Upper lobe of left lung (tissue), 4 donors: ENCODE results near the gene FOXA1.

Source experiments
- CTCF ChIP-seq, 6 experiments: fragments of 450-650 bp in 4 of 6; fragments of 200-600 bp in 2 of 6; sonication (generic) in 2 of 6; IDR thresholded peaks; one replicate each; pipeline ENCODE4 v1.5.1; 2016 to 2019; ENCODE audit warnings: antibody characterized with exemption in 6 of 6
- EP300 ChIP-seq, 4 donors: sonication (generic); formaldehyde crosslinking; IDR thresholded peaks; one replicate each; pipeline ENCODE4 v1.5.1; 2017; ENCODE audit warnings: antibody characterized with exemption in 4 of 4, control low read depth in 2 of 4
- POLR2A ChIP-seq, 4 donors: fragments of 450-650 bp; IDR thresholded peaks; one replicate each; pipeline ENCODE4 v1.5.1; 2016 to 2017; ENCODE audit warnings: antibody characterized with exemption in 4 of 4, mild to moderate bottlenecking in 2 of 4
- POLR2AphosphoS5 ChIP-seq, 2 donors: sonication (generic); formaldehyde crosslinking; IDR thresholded peaks; one replicate each; pipeline ENCODE4 v1.5.1; 2017; ENCODE audit warnings: antibody characterized with exemption in 2 of 2

GRCh38 chr14:37566811-37567371, 28.2 kb downstream of the FOXA1 start:
- TF ChIP-seq CTCF (IDR thresholded peaks at IDR 0.05), result no peak
- TF ChIP-seq POLR2A (IDR thresholded peaks at IDR 0.05), result peak in 1 of 4 donors; percentile 9
- peak in 1 of 4 donors; percentile 45 for TF ChIP-seq EP300 (IDR thresholded peaks at IDR 0.05)
- no peak for TF ChIP-seq POLR2AphosphoS5 (IDR thresholded peaks at IDR 0.05)
